Measurements from ENCODE around the gene ZDHHC14.

- TF ChIP-seq POLR2A (IDR thresholded peaks at IDR 0.05; ENCODE audit: low read length) (peak; percentile 49), GATA1 (IDR thresholded peaks at IDR 0.05; ENCODE audit: low read depth, low read length) (peak; percentile 70)
Measured at GRCh38 chr6:157392927-157393668, 12.1 kb downstream of the ZDHHC14 start.
